Stimulated activated CD4-positive, alpha-beta T cell treated with anti-CD3 and anti-CD28 coated beads, Interleukin-15, amount 100 ng/mL, for 24 hours (primary cell): Measurements from ENCODE around the gene SMPDL3B.
"Not testable (repeated sequence)": the region's sequence is repeated elsewhere in the genome, so short reads cannot be mapped to it uniquely, and the experiment has no call there.

Experiments used
- DNase-seq: peaks from one replicate; pipeline ENCODE4 v3.0.0-alpha.2; 2020

Gene SMPDL3B

DNA sequence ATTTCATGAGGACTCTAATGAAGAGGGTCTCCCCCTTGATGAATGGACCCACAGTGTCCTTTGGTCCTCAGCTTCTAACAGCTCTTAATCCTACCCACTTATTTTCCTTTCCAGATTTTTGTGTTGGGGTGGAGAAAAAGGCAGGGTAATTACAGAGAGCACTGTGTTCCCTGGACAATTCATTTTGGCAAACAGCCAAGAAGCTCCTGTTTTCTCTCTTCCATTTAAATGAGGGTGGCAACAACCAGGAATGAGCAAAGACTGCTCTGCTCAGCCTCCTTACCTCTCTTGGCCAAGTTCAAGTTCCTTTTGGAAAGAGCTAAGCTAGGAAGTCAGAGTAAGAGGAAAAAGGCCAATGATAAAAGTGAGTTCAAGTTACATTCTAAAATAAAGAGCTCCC lies 36.9 kb downstream of the SMPDL3B start:
- DNase-seq, result no peak

DNA sequence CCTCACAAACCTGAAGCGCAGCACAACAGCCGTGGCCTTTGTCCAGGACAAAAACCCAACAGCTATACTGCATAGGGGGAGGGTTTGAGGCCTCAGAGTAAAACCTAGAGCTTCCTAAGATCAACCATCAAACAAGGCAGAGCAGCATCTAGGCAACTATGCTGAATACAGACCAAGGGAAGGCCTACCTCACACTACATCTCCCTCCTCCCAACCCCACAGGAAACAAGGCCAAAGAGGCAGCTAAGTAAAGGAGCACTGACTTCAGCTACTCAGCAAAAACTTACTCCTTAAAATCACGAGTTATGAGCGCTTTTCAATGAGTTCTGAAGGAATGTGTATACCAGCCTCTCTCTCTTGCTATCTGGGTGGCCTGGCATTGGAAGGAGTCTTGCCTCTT lies 37.3 kb downstream of the SMPDL3B start:
- DNase-seq, result no peak

DNA sequence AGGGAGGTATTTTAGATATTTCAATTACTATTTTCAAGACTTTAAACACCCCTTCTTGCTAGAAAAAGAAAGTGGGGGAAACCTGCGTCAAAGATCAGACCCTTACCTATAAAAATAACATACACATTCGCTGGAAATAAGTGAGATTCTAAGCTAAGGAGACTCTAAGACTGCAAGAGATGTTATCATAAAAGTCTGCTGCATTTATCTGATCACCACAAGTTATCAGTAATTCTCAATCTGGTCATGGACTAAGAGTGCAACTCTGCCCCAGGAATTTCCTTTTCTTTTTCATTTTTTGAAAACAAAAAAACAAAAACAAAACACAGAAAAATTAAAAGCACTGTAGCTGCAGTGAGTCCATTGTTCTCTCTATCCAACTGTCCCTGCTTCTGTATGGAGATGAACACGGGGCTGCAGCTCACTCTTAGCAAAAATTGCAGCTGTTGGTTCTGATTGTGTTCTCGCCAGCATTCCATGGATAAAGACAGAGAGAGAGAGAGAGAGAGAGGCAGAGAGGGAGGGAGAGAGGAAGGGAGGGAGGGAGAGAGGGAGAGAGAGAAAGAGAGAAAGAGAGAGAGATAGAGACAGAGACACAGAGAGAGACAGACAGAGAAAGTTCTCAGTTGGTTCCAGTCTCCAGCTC lies 39.1 kb downstream of the SMPDL3B start:
- DNase-seq, result no peak

DNA sequence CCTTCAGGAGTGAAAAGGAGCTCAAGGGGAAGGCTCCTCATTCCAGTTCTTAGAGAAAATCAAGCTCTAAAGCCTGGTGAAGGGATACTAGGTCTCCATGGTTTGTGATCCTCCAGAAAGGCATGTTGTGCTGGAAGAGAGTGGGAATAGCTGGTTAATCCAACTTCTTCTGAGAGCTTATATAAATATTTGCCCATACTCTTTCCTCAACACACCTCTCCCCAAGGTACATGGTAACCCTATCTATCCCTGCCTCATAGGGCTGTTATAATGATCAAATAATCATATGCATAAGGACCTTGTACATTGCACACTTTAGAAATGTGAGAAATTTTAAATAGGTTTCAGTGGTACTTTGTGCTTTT lies 39.6 kb downstream of the SMPDL3B start:
- no peak for DNase-seq

DNA sequence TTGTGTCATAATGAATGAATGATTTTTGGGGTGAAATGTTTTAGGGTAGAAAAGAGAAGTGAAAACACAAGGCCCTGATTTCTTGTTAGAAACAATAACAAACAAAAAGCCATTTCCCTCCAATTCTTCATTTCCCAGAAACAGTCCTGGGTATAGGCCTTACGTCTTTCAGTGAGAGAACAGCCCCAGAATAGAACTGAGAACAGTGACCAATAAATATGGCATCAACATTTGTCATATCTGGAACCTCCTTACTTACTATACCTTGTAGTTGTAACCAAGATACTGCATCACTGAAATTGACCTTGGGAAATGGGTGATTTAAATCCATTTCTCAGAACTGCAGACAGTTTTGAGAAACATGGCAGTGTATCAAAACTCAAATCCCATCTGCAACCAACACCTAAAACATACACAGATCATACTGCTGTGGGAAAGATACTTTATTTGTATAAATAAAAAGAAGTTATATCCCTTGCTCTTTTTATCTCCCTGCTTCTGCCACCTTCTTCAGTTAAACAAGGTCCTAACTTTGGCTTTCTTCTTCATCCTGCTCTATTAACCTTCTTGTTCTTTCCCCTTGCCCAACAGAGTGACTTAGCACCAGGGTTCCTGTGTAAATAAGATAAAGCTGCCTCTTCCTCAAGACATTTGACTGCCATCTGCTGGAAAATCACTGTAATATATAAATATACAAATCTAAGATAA lies 44.5 kb downstream of the SMPDL3B start:
- DNase-seq, result no peak

DNA sequence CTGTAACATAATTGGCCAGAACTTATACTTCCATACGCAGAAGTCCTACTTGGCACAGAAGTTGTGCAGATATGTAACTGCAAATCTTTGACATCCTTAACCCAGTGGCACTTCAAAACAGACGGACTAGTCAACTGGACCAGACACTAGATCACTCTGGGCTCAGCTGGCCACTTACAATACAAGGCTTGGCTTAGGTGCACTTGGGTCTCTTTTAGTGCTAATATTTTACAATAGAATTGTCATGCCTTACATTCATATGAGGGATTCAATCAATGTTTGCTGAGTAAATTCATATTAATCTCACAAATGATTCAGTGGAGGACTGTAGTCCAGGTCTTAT lies 45.0 kb downstream of the SMPDL3B start:
- no peak for DNase-seq

DNA sequence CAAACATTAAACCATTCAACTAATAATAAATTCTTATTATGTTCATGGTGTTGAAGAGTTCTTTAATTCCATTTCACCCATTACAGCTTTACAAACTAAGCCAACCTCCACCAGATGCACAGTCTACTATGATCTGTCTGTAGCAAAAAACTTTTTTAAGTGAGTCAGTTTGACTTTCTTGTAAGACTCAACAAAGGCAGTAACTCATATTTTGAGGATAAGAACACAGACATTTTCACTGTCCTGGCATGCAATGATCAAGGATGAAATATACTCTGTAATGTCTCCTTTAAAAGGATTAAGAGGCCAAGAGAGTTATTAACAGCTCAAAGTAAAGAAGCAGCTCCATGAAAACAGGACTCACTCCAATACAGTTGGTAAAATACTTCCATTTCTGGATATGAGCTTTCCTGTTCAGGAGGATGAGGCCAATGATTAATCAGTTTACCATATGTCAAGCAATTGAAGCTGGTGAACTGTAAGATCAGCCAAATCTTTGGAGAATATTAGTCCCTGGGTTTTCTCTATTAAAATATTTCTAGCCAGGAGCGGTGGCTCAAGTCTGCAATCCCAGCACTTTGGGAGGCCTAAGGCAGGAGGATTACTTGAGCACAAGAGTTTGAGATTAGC lies 45.5 kb downstream of the SMPDL3B start:
- DNase-seq, result no peak

DNA sequence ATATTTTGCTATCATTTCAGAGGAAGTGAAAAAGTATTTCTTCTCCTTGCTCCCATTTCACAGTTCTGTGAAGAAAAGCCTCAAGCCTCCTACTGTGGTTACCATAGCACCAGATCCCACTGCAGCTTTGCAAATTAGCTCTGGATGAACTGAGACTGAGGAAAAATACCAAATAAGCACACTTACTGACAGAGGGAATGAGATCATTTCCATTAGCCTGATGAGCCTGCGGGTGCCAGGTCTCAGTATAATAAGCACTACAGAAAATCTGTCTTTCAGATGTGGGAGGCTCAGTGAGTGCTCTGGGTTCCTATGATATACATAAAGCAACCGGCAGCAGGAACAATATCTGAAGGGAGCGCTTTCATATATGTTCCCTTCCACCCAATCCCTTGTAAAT lies 46.3 kb downstream of the SMPDL3B start:
- no peak for DNase-seq

DNA sequence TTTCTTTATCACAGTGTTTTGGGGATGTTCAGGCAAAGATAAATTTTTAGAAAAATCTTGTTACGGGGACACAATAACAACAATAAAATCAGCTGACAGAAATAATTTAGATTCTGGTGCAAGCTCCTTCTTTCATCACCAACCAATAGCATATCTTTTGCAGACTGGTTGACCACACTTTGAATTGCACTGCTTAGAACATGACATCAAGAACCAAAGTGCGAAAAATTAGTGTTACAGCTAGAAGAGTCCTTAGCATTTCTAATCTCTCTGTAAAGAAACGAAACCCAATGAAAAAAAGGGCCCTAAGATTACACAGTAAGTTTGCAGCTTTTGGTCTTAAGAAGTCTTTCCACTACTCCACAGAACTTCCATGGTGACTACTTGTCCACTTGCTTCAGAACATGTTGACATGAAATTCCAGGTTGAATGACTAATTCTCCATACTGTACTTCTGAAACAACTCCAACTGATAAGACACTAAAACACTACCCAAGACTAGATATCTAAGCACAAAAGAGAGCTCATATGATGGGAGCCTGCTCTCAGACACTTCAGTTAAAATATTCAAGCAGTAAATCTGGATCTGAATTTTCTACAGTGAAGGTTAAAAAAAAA lies 56.2 kb downstream of the SMPDL3B start:
- DNase-seq, result no peak

DNA sequence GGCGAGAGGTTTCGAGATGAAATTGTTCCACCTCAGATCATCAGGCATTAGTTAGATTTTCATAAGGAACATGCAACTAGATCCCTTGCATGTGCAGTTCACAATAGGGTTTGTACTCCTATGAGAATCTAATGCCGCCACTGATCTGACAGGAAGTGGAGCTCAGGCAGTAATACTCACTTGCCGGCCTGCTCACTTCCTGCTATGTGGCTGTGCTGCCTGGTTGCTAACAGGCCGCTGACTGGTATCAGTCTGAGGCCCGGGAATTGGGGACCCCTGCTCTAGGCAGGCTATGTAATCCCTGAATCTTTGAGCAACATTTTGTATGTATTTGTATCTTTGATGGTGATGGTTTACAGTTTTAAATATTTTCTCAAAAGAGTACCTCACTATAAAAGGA lies 57.5 kb downstream of the SMPDL3B start:
- peak; percentile 57 for DNase-seq

DNA sequence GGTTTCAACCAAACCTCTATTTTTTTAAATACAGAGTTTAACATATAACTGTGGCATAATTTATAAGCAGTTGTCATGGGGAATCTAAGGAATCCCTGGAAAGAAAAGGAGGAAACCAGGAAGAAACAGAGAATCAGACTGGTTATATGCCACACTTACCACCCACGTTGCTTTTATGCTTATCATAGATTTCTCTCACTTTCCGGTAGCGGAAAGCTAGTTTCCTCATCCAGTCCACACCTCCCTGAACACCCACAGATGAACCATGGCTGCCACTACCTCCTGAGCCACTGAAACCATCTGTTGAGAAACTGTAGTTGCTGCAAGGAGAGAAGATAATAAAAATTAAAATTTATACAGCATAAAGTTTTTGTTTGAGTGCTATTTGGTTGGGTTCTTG lies 58.4 kb downstream of the SMPDL3B start:
- DNase-seq, result peak; percentile 29

DNA sequence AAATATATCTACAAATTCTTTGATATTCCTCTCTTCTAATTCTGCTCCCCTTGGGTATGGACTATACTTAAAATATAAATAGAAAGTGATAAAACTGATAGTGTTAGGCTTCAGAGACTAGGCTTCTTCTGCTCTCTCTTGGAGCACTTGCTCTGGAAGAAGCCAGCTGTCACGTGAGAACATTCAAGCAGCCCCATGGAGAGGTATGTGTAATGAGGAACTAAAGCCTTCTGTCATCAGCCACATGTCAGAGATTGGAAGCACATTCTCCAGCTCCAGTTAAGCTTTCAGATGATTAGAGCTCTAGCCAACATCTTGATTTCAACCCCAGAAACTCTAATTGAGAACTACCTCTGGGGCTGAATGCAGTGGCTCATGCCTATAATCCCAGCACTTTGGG lies 59.3 kb downstream of the SMPDL3B start:
- no peak for DNase-seq

DNA sequence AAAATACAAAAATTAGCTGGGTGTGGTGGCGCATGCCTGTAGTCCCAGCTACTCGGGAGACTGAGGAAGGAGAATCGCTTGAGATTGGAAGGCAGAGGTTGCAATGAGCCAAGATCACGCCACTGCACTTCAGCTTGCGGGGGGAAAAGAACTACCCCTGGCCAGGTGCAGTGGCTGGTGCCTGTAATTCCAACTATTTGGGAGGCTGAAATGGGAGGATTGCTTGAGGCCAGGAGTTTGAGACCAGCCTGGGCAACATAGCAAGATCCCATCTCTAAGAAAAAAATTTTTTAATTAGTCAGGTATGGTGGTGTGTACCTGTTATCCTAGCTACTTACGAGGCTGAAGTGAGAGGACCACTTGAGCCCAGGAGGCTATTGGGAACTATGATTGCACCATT lies 59.7 kb downstream of the SMPDL3B start:
- DNase-seq, result not testable (repeated sequence)

DNA sequence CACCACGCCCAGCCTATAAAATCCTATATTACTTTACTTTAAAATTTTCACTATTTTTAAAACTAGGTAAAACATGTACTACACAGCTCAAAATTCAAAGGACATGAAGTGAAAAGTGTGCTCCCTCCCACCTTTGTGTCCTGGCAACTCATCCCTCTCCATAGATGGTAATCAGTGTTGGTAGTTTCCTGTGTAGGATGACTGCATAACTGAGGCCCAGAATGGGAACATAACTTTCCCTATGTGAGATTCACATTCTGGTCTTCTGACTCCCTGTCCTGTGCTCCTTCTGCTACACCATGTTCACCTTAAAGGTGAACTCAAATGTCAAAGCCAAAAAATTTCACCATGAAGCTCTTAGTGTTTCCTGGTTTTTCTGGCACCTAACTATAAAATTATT lies 64.3 kb downstream of the SMPDL3B start:
- no peak for DNase-seq

DNA sequence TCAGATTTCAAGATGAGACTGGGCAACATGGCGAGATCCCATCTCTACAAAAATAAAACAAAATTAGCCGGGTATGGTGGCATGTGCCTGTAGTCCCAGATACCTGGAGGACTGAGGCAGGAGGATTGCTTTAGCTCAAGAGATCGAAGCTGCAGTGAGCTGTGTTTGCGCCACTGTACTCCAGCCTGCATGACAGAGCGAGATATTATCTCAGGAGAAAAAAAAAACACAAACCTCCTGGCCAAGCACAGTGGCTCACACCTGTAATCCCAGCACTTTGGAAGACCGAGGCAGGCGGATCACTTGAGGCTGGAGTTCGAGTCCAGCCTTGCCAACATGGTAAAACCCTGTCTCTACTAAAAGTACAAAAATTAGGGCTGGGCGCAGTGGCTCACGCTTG lies 67.8 kb downstream of the SMPDL3B start:
- DNase-seq, result no peak

DNA sequence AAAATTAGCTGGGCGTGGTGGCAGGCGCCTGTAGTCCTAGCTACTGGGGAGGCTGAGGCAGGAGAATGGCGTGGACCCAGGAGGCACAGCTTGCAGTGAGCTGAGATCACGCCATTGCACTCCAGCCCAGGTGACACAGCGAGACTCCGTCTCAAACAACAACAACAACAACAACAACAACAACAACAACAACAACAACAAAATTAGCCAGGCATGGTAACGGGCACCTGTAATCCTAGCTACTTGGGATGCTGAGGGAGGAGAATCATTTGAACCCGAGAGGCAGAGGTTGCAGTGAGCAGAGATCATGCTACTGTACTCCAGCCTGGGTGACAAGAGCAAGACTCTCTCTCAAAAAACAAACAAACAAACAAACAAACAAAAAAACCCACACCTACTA lies 68.3 kb downstream of the SMPDL3B start:
- DNase-seq, result not testable (repeated sequence)
